Right ventricle myocardium superior (tissue), 1 donor: Measurements from ENCODE around the gene OR5V1. TPM values are rescaled to one million over a fixed set of nuclear protein-coding genes. Genes with fewer than 3 reads are reported as not detected.
"Not testable (repeated sequence)": the region's sequence is repeated elsewhere in the genome, so short reads cannot be mapped to it uniquely, and the experiment has no call there.

ENCODE experiments used
- ATAC-seq: fragments of 200-7000 bp; cut with Tn5 transposase; one replicate; pipeline ENCODE4 v1.9.1; 2020; ENCODE audit warnings: mild to moderate bottlenecking; ENCODE audit not compliant: poor library complexity
- DNase-seq: peaks from one replicate; pipeline ENCODE4 v3.0.0-alpha.2; 2020
- intact Hi-C: fragments of 100-400 bp; cut with DNase I; formaldehyde crosslinking; loops from one replicate; pipeline ENCODE4 v1.11.2; 2022
- long read RNA-seq: library from polyadenylated mRNA; unstranded; transcript quantifications from one replicate; pipeline ENCODE4 v2.0.0, GENCODE V29; 2021
- total RNA-seq: library from RNA; stranded (reverse); fragmentation: NEBNext Ultra II Directional; extraction: Animal tissue kit (Norgen Biotek cat#: 25700); gene quantifications from one replicate; pipeline ENCODE4 v1.2.1, GENCODE V29; 2021
- donor health status: DM: no; HTN: yes; CAD: no; lungs with severe emphysema.

Gene OR5V1
- total RNA-seq, result not detected
- long read RNA-seq, result 0 reads

DNA sequence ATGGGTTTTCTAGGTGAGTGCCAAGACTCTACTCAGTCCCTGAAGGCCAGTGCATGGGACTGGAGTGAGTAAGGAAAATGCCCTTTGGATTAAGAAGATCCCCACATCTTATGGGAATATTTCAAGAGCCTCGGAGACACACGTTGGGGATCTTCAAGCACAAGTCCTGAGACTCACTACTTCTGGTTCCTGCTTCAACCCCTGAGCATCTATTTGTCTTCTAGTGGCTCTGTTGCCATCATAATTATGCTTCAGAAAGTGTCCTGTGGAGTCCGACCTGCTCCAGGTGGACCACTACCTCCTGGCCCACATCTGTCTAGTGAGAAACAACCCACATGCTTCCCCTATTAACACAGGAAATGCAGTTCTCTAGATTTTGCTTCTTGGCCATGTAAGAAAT is at the start of gene OR5V1:
OR5V1 (minus strand) TSS at position 101 of the 400 bp plus-strand sequence. CDS start 12,670 bp downstream, outside the sequence.
- DNase-seq (no peak), ATAC-seq (no peak)
- intact Hi-C loops, result no loop called here

GRCh38 chr6:29414588-29414987 is 45.9 kb upstream of the OR5V1 start, which contains the start of gene OR12D1:
Gene OR12D1, plus strand, starts transcription at chr6:29414928.
- ATAC-seq, result no peak
- DNase-seq, result no peak
- intact Hi-C loops, result no loop called here

DNA sequence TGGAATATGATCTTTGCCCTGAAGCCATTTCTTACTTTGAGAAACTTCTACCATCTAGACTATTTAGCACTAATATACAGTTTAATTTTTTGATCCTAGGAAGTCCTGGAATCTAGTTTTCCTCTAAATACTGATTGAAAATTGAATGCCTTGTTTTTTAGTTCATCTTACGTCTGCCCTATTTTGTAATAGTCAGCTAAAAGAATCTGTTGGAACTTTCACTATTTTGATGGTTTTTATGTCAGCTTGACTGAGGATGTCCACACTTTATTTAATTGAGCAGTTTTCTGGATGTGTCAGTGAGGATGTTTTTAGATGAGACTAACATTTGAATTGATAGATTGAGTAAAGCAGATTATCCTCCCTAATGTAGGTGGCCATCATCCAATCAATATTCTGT is 35.1 kb upstream of the OR5V1 start:
- DNase-seq (no peak), ATAC-seq (no peak)
- intact Hi-C loops, result no loop called here

DNA sequence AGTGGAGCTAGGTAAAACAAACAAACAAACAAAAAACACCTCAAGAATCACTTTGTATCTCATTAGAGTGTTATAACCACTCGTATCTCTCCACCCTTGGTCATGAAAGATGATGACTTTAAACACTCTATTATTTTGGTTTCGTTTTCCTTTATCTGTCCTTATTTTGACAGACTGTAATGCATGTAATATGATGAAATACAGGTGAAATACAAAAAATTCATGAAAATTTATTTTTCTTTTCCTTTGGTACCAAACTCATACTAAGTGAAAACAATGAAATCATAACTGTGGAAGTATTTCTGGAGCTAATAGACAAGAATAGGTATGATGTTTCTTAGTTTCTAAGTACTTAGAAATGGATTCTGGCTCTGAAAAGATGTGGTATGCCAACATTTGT is 30.9 kb upstream of the OR5V1 start:
- DNase-seq (no peak), ATAC-seq (no peak)
- intact Hi-C loops, result no loop called here

GRCh38 chr6:29395331-29395730 is 26.7 kb upstream of the OR5V1 start, which contains the start of gene OR12D2:
Gene OR12D2, plus strand, starts transcription at chr6:29395631. Its CDS starts 1,069 bp downstream, at chr6:29396700.
- ATAC-seq, result no peak
- no peak for DNase-seq

DNA sequence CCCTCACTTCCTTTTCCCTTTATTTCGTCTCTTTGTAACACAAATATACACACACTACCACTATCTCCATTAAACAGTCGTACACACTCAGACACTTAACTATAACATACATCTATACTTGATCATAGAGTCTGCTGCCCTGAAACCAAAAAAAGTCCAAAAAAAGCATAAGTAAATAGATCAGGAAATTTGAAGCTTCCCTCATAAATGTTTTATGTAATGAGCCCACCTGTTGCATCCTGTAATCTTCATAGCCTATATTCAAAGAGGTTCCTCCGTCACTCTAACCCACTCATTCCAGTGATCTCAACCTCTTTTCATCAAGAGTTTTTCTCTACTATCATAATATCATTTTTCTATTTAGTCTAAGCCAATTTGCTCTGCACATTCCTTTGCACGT is 19.9 kb upstream of the OR5V1 start:
- no peak for DNase-seq
- intact Hi-C loops, result no loop called here
- no peak for ATAC-seq

More at GRCh38 chr6:29395331-29395730, 26.7 kb upstream of the OR5V1 start, which contains the start of gene OR12D2:
- intact Hi-C loops, result no loop called here

- no peak for DNase-seq
- ATAC-seq, result no peak
- intact Hi-C loops, result no loop called here
Observed at GRCh38 chr6:29376003-29376402, 7.3 kb upstream of the OR5V1 start.

DNA sequence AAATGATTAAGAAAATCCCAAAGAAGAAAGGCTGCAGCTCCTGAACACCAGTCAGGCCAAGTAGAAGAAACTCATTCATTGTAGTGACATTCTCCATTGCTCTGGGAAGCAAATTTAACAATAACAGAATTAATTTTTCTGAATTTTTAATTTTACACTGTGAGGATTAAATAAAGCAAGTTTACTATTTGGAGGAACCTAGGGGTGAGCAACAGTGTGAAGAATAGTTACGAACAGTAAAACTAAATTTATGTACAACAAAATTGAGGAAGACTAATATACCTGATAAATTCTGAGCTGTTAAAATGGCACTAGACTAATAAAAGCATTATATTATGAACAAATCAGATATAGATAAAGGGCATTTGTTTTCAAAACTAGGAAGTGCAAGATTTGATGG is 6.5 kb upstream of the OR5V1 start, which contains the start of gene OR12D3:
OR12D3 (minus strand) TSS at position 101 of the 400 bp plus-strand sequence; CDS start at position 97, 4 bp downstream.
- no peak for ATAC-seq
- DNase-seq, result no peak
- intact Hi-C loops, result no loop called here

DNA sequence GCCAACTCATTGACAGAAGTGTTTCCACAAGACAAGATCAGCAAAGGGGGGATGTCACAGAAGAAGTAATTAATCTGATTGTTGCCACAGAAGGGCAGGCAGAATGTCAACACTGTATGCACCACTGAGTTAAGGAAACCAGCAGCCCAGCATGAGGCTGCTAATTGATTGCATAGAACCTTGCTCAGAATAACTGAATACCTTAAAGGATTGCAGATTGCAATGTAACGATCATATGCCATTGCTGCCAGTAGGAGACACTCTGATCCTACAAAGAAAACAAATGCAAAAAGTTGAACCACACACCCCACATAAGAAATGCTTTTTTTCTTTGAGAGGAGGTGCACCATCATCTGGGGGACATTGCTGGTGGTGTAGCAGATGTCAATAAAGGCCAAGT is 13.1 kb downstream of the OR5V1 start:
- DNase-seq (no peak), ATAC-seq (no peak)
- intact Hi-C loops, result no loop called here

GRCh38 chr6:29354980-29355379 is 13.7 kb downstream of the OR5V1 start:
- no peak for DNase-seq
- intact Hi-C loops, result no loop called here

GRCh38 chr6:29349348-29349747 is 19.3 kb downstream of the OR5V1 start:
- DNase-seq, ATAC-seq, intact Hi-C loops: not testable (repeated sequence)

More at GRCh38 chr6:29354980-29355379, 13.7 kb downstream of the OR5V1 start:
- no peak for ATAC-seq

DNA sequence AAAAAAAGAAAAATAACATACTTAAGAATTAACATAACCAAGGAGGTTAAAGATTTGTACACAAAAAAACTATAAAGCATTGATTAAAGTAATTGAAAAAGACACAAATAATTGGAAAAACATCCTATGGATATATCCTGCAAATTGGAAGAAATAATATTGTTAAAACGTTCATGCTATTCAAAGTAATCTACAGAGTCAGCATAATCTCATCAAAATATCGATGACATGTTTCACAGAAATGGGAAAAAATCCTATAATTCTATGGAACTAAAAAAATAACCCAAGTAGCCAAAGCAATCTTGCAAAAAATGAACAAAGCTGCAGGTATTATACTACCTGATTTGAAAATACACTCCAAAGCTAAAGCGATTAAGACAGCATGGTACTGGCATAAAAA is 23.3 kb downstream of the OR5V1 start:
- ATAC-seq (no peak), DNase-seq (no peak)
- intact Hi-C loops, result no loop called here

DNA sequence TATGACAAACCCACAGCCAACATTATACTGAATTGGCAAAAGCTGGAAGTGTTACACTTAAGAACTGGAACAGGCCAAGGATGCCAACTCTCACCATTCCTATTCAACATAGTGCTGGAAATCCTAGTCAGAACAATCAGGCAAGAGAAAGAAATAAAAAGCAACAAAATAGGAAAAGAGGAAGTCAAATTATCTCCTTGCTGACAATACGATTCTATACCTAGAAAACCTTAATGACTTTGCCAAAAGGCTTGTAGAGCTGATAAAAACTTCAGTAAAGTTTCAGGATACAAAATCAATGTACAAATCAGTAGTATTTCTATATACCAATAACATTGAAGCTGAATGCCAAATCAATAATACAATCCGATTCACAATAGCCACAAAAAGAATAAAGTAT is 32.4 kb downstream of the OR5V1 start:
- DNase-seq, result no peak
- no peak for ATAC-seq
- intact Hi-C loops, result no loop called here

GRCh38 chr6:29332676-29333075 is 36.0 kb downstream of the OR5V1 start:
- intact Hi-C loops, result no loop called here
- no peak for DNase-seq
- ATAC-seq, result no peak

- intact Hi-C loops, result no loop called here
- ATAC-seq, result no peak
- DNase-seq, result no peak
Observed at GRCh38 chr6:29325777-29326176, 42.9 kb downstream of the OR5V1 start.

- ATAC-seq, DNase-seq, intact Hi-C loops: not testable (repeated sequence)
Observed at GRCh38 chr6:29323332-29323731, 45.3 kb downstream of the OR5V1 start.

GRCh38 chr6:29319931-29320330 is 48.7 kb downstream of the OR5V1 start:
- ATAC-seq, result no peak
- intact Hi-C loops, result no loop called here
- DNase-seq, result no peak
